Measurements from ENCODE around the gene NDST1. TPM values are rescaled to one million over a fixed set of nuclear protein-coding genes. Genes with fewer than 3 reads are reported as not detected.

NDST1 gene
- total RNA-seq, 1 donor from 2014 or later: 17.1 TPM

DNA sequence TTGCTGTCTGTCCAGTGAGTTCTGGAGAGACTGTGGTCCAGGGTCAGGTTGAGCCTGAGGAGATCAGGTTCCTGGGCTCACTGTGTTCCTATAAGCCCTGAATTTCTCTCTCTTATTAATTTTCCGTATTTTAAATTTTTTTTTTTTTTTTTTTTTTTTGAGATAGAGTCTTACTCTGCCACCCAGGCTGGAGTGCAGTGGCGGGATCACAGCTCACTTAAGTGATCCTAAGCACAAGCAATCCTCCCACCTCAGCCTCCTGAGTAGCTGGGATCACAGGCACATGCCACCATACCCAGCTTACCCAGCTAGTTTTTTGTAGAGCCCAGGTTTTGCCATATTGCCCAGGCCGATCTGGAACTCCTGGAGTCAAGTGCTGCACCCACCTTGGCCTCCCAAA, 22.5 kb downstream of the NDST1 start:
- TF ChIP-seq, protein P1, sequence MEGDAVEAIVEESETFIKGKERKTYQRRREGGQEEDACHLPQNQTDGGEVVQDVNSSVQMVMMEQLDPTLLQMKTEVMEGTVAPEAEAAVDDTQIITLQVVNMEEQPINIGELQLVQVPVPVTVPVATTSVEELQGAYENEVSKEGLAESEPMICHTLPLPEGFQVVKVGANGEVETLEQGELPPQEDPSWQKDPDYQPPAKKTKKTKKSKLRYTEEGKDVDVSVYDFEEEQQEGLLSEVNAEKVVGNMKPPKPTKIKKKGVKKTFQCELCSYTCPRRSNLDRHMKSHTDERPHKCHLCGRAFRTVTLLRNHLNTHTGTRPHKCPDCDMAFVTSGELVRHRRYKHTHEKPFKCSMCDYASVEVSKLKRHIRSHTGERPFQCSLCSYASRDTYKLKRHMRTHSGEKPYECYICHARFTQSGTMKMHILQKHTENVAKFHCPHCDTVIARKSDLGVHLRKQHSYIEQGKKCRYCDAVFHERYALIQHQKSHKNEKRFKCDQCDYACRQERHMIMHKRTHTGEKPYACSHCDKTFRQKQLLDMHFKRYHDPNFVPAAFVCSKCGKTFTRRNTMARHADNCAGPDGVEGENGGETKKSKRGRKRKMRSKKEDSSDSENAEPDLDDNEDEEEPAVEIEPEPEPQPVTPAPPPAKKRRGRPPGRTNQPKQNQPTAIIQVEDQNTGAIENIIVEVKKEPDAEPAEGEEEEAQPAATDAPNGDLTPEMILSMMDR (IDR thresholded peaks at IDR 0.05; ENCODE audit: insufficient read depth, low read length, severe bottlenecking): no peak
- DNase-seq (ENCODE audit: low read depth): no peak
- peaks cover 36% of the 10 kb centered on the region for H3K36me3 ChIP-seq (ENCODE audit: control insufficient read depth, insufficient read depth, low read length)
- H3K27me3 ChIP-seq (ENCODE audit: control insufficient read depth, insufficient read depth, low read length): no peaks in the 10 kb centered on the region
- FAIRE-seq: no peak
- H3K4me3 ChIP-seq (ENCODE audit: low read depth, low read length): no peak overlapping the region

GRCh38 chr5:150530951-150531588, 23.1 kb downstream of the NDST1 start:
- TF ChIP-seq, protein P1 (IDR thresholded peaks at IDR 0.05; ENCODE audit: insufficient read depth, low read length, severe bottlenecking): no peak
- Histone ChIP-seq H3K36me3 (ENCODE audit: control insufficient read depth, insufficient read depth, low read length) (peaks cover 40% of the 10 kb centered on the region), H3K27me3 (ENCODE audit: control insufficient read depth, insufficient read depth, low read length) (no peaks in the 10 kb centered on the region), H3K4me3 (ENCODE audit: low read depth, low read length) (no peak overlapping the region)
- DNase-seq (ENCODE audit: low read depth): no peak
- no peak for FAIRE-seq

- H3K36me3 ChIP-seq (ENCODE audit: control insufficient read depth, insufficient read depth, low read length): peaks cover 41% of the 10 kb centered on the region
- TF ChIP-seq, protein P1 (IDR thresholded peaks at IDR 0.05; ENCODE audit: insufficient read depth, low read length, severe bottlenecking): no peak
- DNase-seq (ENCODE audit: low read depth): no peak
- H3K27me3 ChIP-seq (ENCODE audit: control insufficient read depth, insufficient read depth, low read length): no peaks in the 10 kb centered on the region
- FAIRE-seq: no peak
- H3K4me3 ChIP-seq (ENCODE audit: low read depth, low read length): no peak overlapping the region
Observed at GRCh38 chr5:150531686-150532085, 23.8 kb downstream of the NDST1 start.

GRCh38 chr5:150532151-150532550, 24.2 kb downstream of the NDST1 start:
- H3K4me3 ChIP-seq (ENCODE audit: low read depth, low read length): no peak overlapping the region
- H3K36me3 ChIP-seq (ENCODE audit: control insufficient read depth, insufficient read depth, low read length): peaks cover 42% of the 10 kb centered on the region
- FAIRE-seq (no peak), DNase-seq (ENCODE audit: low read depth) (no peak)
- H3K27me3 ChIP-seq (ENCODE audit: control insufficient read depth, insufficient read depth, low read length): no peaks in the 10 kb centered on the region
- TF ChIP-seq, protein P1 (IDR thresholded peaks at IDR 0.05; ENCODE audit: insufficient read depth, low read length, severe bottlenecking): no peak

GRCh38 chr5:150532996-150533395, 25.1 kb downstream of the NDST1 start:
- DNase-seq (ENCODE audit: low read depth) (no peak), FAIRE-seq (no peak)
- H3K27me3 ChIP-seq (ENCODE audit: control insufficient read depth, insufficient read depth, low read length): no peaks in the 10 kb centered on the region
- TF ChIP-seq, protein P1 (IDR thresholded peaks at IDR 0.05; ENCODE audit: insufficient read depth, low read length, severe bottlenecking): no peak
- no peak overlapping the region for H3K4me3 ChIP-seq (ENCODE audit: low read depth, low read length)
- peaks cover 36% of the 10 kb centered on the region for H3K36me3 ChIP-seq (ENCODE audit: control insufficient read depth, insufficient read depth, low read length)

DNA sequence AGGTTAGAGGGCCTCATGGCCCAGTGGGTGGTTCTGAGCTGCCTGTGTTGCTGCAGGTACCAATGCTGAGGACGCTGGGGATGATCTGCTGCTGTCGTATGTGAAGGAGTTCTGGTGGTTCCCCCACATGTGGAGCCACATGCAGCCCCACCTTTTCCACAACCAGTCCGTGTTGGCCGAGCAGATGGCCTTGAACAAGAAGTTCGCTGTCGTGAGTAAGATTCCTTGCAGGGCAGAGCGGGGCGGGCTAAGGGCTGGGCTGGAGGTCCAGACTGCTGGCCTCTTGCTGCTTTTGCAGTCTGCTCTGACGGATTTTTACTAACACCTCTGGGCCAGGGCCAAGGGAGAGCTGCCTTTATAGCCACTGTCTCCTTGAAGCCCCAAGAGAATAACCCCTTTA, 26.9 kb downstream of the NDST1 start:
- TF ChIP-seq, protein P1 (IDR thresholded peaks at IDR 0.05; ENCODE audit: insufficient read depth, low read length, severe bottlenecking): no peak
- Histone ChIP-seq H3K4me3 (ENCODE audit: low read depth, low read length) (no peak overlapping the region), H3K36me3 (ENCODE audit: control insufficient read depth, insufficient read depth, low read length) (peaks cover 45% of the 10 kb centered on the region), H3K27me3 (ENCODE audit: control insufficient read depth, insufficient read depth, low read length) (no peaks in the 10 kb centered on the region)
- no peak for DNase-seq (ENCODE audit: low read depth)
- FAIRE-seq: peak; percentile 28

Measured in bronchial epithelial cell (primary cell).